GM12878 (cell line): ENCODE measurements around the gene ENOX1. TPM values are rescaled to one million over a fixed set of nuclear protein-coding genes. Genes with fewer than 3 reads are reported as not detected.

Experiments
- ATAC-seq: fragments of 200-7000 bp; cut with Tn5 transposase; 3 replicates; pipeline ENCODE4 v1.9.1; 2020; ENCODE audit warnings: mild to moderate bottlenecking, moderate library complexity
- BruUV-seq: library from RNA; stranded (reverse); fragments of 400-500 nt; replicated peaks from 2 replicates; lab custom pipeline; 2021; lab: Mats Ljungman, UMichigan
- CTCF ChIA-PET: fragments of 300-600 bp; sonication (Branson Sonifier 250); formaldehyde crosslinking; extraction: SDS; loops from one replicate; lab custom pipeline; 2021; ENCODE audit warnings: inconsistent platforms; lab: Yijun Ruan, JAX
- POLR2A ChIA-PET: fragments of 350-600 bp; formaldehyde crosslinking; extraction: SDS; loops from one replicate; lab custom pipeline; 2021; ENCODE audit warnings: inconsistent platforms; lab: Charles Lee
- RAD21 ChIA-PET: fragments of 300-600 bp; sonication (Branson Sonifier 250); formaldehyde crosslinking; loops from one replicate; lab custom pipeline; 2023; ENCODE audit warnings: antibody characterized with exemption; ENCODE audit not compliant: unreplicated experiment; lab: Charles Lee
- SMC1A ChIA-PET: fragments of 300-600 bp; sonication (Branson Sonifier 250); formaldehyde crosslinking; loops from one replicate; lab custom pipeline; 2023; ENCODE audit not compliant: unreplicated experiment, uncharacterized antibody; lab: Charles Lee
- DNase-seq: peaks from one replicate; pipeline ENCODE4 v3.0.0-alpha.2; 2011; ENCODE audit warnings: low read depth, low spot score
- FAIRE-seq: peaks from 3 replicates; lab custom pipeline; 2011; peaks lifted over from hg19 to GRCh38; lab: Jason Lieb, UNC
- H2AFZ ChIP-seq: 2 replicates; pipeline ENCODE4 v1.6.0; 2011; ENCODE audit warnings: low read depth, low read length, control low read depth; ENCODE audit not compliant: control insufficient read depth
- H3K27ac ChIP-seq: 2 replicates; pipeline ENCODE4 v1.5.1; 2011; ENCODE audit warnings: control low read depth; ENCODE audit not compliant: control insufficient read depth, insufficient read depth
- H3K27me3 ChIP-seq, 2 experiments: replicated peaks in 1 of 2; 2 replicates each; pipeline versions ENCODE4 v1.6.0 to v1.6.1; 2011; ENCODE audit warnings: low read length in 1 of 2; ENCODE audit not compliant: control insufficient read depth in 2 of 2, insufficient read depth in 2 of 2
- H3K36me3 ChIP-seq, 2 experiments: 2 replicates each; pipeline ENCODE4 v1.5.1; 2011; ENCODE audit warnings: low read length in 1 of 2; ENCODE audit not compliant: control insufficient read depth in 2 of 2, insufficient read depth in 2 of 2
- H3K4me1 ChIP-seq: 2 replicates; pipeline ENCODE4 v1.6.1; 2011; ENCODE audit warnings: mild to moderate bottlenecking, low read length, moderate library complexity, mixed read lengths; ENCODE audit not compliant: control insufficient read depth, insufficient read depth
- H3K4me2 ChIP-seq: 2 replicates; pipeline ENCODE4 v1.6.0; 2011; ENCODE audit warnings: control low read depth; ENCODE audit not compliant: control insufficient read depth, insufficient read depth
- H3K4me3 ChIP-seq: fragments of 200-600 bp; sonication (generic); 2 replicates; pipeline ENCODE4 v1.5.1; 2016
- H3K79me2 ChIP-seq: 2 replicates; pipeline ENCODE4 v1.6.0; 2011; ENCODE audit warnings: low read length; ENCODE audit not compliant: control insufficient read depth, insufficient read depth
- H3K9ac ChIP-seq: 2 replicates; pipeline ENCODE4 v1.8.0; 2011; ENCODE audit warnings: low read length, control low read depth, mixed read lengths; ENCODE audit not compliant: control insufficient read depth, insufficient read depth
- H3K9me3 ChIP-seq: replicated peaks from 3 replicates; pipeline ENCODE4 v1.5.1; 2011; ENCODE audit warnings: mild to moderate bottlenecking, low read length; ENCODE audit not compliant: control insufficient read depth, insufficient read depth
- H4K20me1 ChIP-seq: 2 replicates; pipeline ENCODE4 v1.6.0; 2011; ENCODE audit not compliant: control insufficient read depth, insufficient read depth
- CBFB ChIP-seq: IDR thresholded peaks from 2 replicates; pipeline ENCODE4 v1.6.1; 2016; ENCODE audit warnings: antibody characterized with exemption, low read depth
- CBX3 ChIP-seq: fragments of 200-600 bp; sonication (generic); IDR thresholded peaks from 2 replicates; pipeline ENCODE4 v1.6.1; 2016; ENCODE audit warnings: low read depth, borderline replicate concordance
- FOS ChIP-seq: IDR thresholded peaks from 3 replicates; pipeline ENCODE4 v1.6.1; 2011; ENCODE audit warnings: borderline replicate concordance; ENCODE audit not compliant: insufficient read length; ENCODE audit errors: extremely low read depth
- NKRF ChIP-seq: fragments of 450-650 bp; conservative IDR thresholded peaks from 2 replicates; pipeline ENCODE4 v1.6.1; 2017; ENCODE audit warnings: mild to moderate bottlenecking, moderate library complexity
- POLR2AphosphoS2 ChIP-seq: IDR thresholded peaks from 2 replicates; pipeline ENCODE4 v1.6.1; 2011; ENCODE audit warnings: low read depth, mild to moderate bottlenecking, low read length, improper control_type of control experiment, moderate library complexity
- RAD51 ChIP-seq: fragments of 450-650 bp; IDR thresholded peaks from 2 replicates; pipeline ENCODE4 v1.6.1; 2016; ENCODE audit warnings: moderate library complexity, mild to moderate bottlenecking, inconsistent platforms
- RB1 ChIP-seq: fragments of 450-650 bp; formaldehyde crosslinking; IDR thresholded peaks from 2 replicates; pipeline ENCODE4 v1.6.1; 2017; ENCODE audit warnings: mild to moderate bottlenecking, borderline replicate concordance
- RELA ChIP-seq: fragments of 450-650 bp; IDR thresholded peaks from 2 replicates; pipeline ENCODE4 v1.8.0; 2014; ENCODE audit warnings: borderline replicate concordance; ENCODE audit not compliant: partially characterized antibody
- SMARCA5 ChIP-seq: fragments of 450-650 bp; IDR thresholded peaks from 2 replicates; pipeline ENCODE4 v1.6.1; 2017; ENCODE audit warnings: mild to moderate bottlenecking
- SP1 ChIP-seq: IDR thresholded peaks from one replicate; pipeline ENCODE4 v1.6.1; 2011; ENCODE audit warnings: low read depth, low read length
- SPI1 ChIP-seq: IDR thresholded peaks from 2 replicates; pipeline ENCODE4 v1.6.1; 2011; ENCODE audit warnings: low read depth, mild to moderate bottlenecking, low read length, moderate library complexity, borderline replicate concordance; ENCODE audit not compliant: insufficient read depth
- TARDBP ChIP-seq: IDR thresholded peaks from 2 replicates; pipeline ENCODE4 v1.6.1; 2016; ENCODE audit warnings: borderline replicate concordance
- WRNIP1 ChIP-seq: IDR thresholded peaks from 2 replicates; pipeline ENCODE4 v1.6.1; 2011; ENCODE audit warnings: low read depth, low read length, improper control_type of control experiment, borderline replicate concordance
- ZNF274 ChIP-seq: IDR thresholded peaks from one replicate; pipeline ENCODE4 v1.8.0; 2011; ENCODE audit not compliant: insufficient read length, insufficient read depth
- ZZZ3 ChIP-seq: IDR thresholded peaks from 2 replicates; pipeline ENCODE4 v1.6.1; 2011; ENCODE audit warnings: low read depth; ENCODE audit not compliant: control insufficient read depth, insufficient read length
- WGBS: methylation state at CpG from one replicate; pipeline ENCODE4 v1.1.6; 2016; ENCODE audit warnings: low lambda C conversion rate; ENCODE audit not compliant: insufficient replicate concordance, insufficient coverage; ENCODE audit errors: missing lambda C conversion rate; 5-methylcytosine and 5-hydroxymethylcytosine counted together
- in situ Hi-C: fragments of 300-500 bp; cut with MboI; formaldehyde crosslinking; loops from 9 replicates; pipeline ENCODE4 v1.14.3; 2018; ENCODE audit warnings: mixed read lengths
- intact Hi-C: fragments of 100-400 bp; cut with micrococcal nuclease; formaldehyde crosslinking; loops from one replicate; pipeline ENCODE4 v1.14.2; 2022; ENCODE audit not compliant: unreplicated experiment
- polyA plus RNA-seq, 11 experiments: library from polyadenylated mRNA; depleted of rRNA in 4 of 11; unstranded in 6 of 11; stranded (reverse) in 5 of 11; fragments of >200 nt; fragmentation: Nextera tagmentation in 4 of 11; fragmentation: Illumina TruSeq in 1 of 11; extraction: Ambion mirVana in 4 of 11; extraction: Trizol in 1 of 11; gene quantifications; 1 replicate in 1 of 11; 2 replicates in 10 of 11; pipeline versions ENCODE4 v1.2.1 to v1.2.3, GENCODE V29; 2011 to 2016; ENCODE audit warnings: inconsistent platforms in 2 of 11, missing spikeins in 2 of 11, low read depth in 1 of 11
- total RNA-seq, 4 experiments: library from RNA; depleted of rRNA in 3 of 4; stranded (reverse); fragments of >200 nt in 3 of 4; fragmentation: Illumina TruSeq in 1 of 4; extraction: Trizol in 1 of 4; gene quantifications; 2 replicates each; pipeline versions ENCODE4 v1.2.1 to v1.2.3, GENCODE V29; 2013 to 2021
- TF ChIP-seq, protein P1 (sequence below): IDR thresholded peaks from 2 replicates; pipeline ENCODE4 v1.6.1; 2011; ENCODE audit warnings: mild to moderate bottlenecking, low read depth, low read length, moderate library complexity; ENCODE audit not compliant: insufficient replicate concordance

ENOX1 gene
- total and polyA plus RNA-seq, 10 of the 15 experiments (the other 5 are each of a cell fraction or from before 2014, with no cell fraction given) = 0.11 to 0.26 (median 0.15) TPM

- ATAC-seq = no peak
- CTCF ChIA-PET = no interaction called here
These were observed 403.1 kb downstream of the ENOX1 start for GRCh38 chr13:43383498-43384165.

More at GRCh38 chr13:43383498-43384165, 403.1 kb downstream of the ENOX1 start:
- no peaks in the 10 kb centered on the region for H3K4me1 ChIP-seq
- H3K27ac ChIP-seq = no peak overlapping the region
- no peak overlapping the region for H3K4me3 ChIP-seq
- intact Hi-C loops = no loop called here
- no peak overlapping the region for H3K4me2 ChIP-seq
- no peaks in the 10 kb centered on the region for H3K9me3 ChIP-seq
- SMC1A ChIA-PET = no interaction called here
- TF ChIP-seq RB1 (no peak), SP1 (no peak), NKRF (no peak), CBFB (no peak), TARDBP (no peak), FOS (no peak), SMARCA5 (no peak), ZNF274 (no peak), CBX3 (no peak), RELA (no peak), RAD51 (no peak), SPI1 (no peak), WRNIP1 (no peak), POLR2AphosphoS2 (no peak), ZZZ3 (no peak)
- TF ChIP-seq, protein P1, sequence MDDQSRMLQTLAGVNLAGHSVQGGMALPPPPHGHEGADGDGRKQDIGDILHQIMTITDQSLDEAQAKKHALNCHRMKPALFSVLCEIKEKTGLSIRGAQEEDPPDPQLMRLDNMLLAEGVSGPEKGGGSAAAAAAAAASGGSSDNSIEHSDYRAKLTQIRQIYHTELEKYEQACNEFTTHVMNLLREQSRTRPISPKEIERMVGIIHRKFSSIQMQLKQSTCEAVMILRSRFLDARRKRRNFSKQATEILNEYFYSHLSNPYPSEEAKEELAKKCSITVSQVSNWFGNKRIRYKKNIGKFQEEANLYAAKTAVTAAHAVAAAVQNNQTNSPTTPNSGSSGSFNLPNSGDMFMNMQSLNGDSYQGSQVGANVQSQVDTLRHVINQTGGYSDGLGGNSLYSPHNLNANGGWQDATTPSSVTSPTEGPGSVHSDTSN = no peak
- in situ Hi-C loops = no loop called here
- H3K36me3 ChIP-seq = no peaks in the 10 kb centered on the region
- 63% methylated on average over 5 of the region's 5 CpGs for WGBS
- no peaks in the 10 kb centered on the region for H3K79me2 ChIP-seq
- H4K20me1 ChIP-seq = no peaks in the 10 kb centered on the region
- no peak for DNase-seq
- FAIRE-seq = no peak
- H3K9ac ChIP-seq = no peak overlapping the region
- no peaks in the 10 kb centered on the region for H3K27me3 ChIP-seq
- no peak overlapping the region for H2AFZ ChIP-seq
- BruUV-seq = no TSS peak
- POLR2A ChIA-PET = interaction anchor here (0.6 kb wide), 1 partner anchor 73 kb away, joined by 4 read pairs; no protein-coding TSS in a partner anchor
- RAD21 ChIA-PET = no interaction called here
